Measurements from ENCODE around the gene HOXD1.

The HOXD1 gene

GRCh38 chr2:176155356-176156044, 33.0 kb upstream of the HOXD1 start:
- Histone ChIP-seq H3K9me3 (ENCODE audit: control insufficient read depth, low read length) (no peaks in the 10 kb centered on the region), H3K4me3 (ENCODE audit: extremely low read depth, insufficient read depth, low read length, poor library complexity, severe bottlenecking) (no peak overlapping the region), H3K4me1 (ENCODE audit: control insufficient read depth, insufficient read depth, low read length, poor library complexity, severe bottlenecking) (no peaks in the 10 kb centered on the region), H3K27ac (ENCODE audit: low read depth, low read length, severe bottlenecking) (no peak overlapping the region), H3K36me3 (ENCODE audit: control insufficient read depth, insufficient read depth, low read length) (no peaks in the 10 kb centered on the region)
- WGBS, 2 experiments (ENCODE audit: insufficient coverage in 2 of 2) = 0 to 4% methylated on average over 3 to 4 of the region's 6 CpGs

GRCh38 chr2:176156301-176156806, 32.1 kb upstream of the HOXD1 start:
- no peaks in the 10 kb centered on the region for H3K9me3 ChIP-seq (ENCODE audit: control insufficient read depth, low read length)
- H3K36me3 ChIP-seq (ENCODE audit: control insufficient read depth, insufficient read depth, low read length) = no peaks in the 10 kb centered on the region
- H3K4me3 ChIP-seq (ENCODE audit: extremely low read depth, insufficient read depth, low read length, poor library complexity, severe bottlenecking) = no peak overlapping the region
- H3K27ac ChIP-seq (ENCODE audit: low read depth, low read length, severe bottlenecking) = no peak overlapping the region
- WGBS, 2 experiments (ENCODE audit: insufficient coverage in 2 of 2) = 0 to 13% methylated on average over 3 to 4 of the region's 8 CpGs
- no peaks in the 10 kb centered on the region for H3K4me1 ChIP-seq (ENCODE audit: control insufficient read depth, insufficient read depth, low read length, poor library complexity, severe bottlenecking)

- H3K4me1 ChIP-seq (ENCODE audit: control insufficient read depth, insufficient read depth, low read length, poor library complexity, severe bottlenecking) = no peaks in the 10 kb centered on the region
- 2 to 3% methylated on average over 23 to 36 of the region's 48 CpGs for WGBS, 2 experiments (ENCODE audit: insufficient coverage in 2 of 2)
- no peaks in the 10 kb centered on the region for H3K36me3 ChIP-seq (ENCODE audit: control insufficient read depth, insufficient read depth, low read length)
- H3K9me3 ChIP-seq (ENCODE audit: control insufficient read depth, low read length) = no peaks in the 10 kb centered on the region
- peak within 1 kb of the TSS; percentile 29 for H3K27ac ChIP-seq (ENCODE audit: low read depth, low read length, severe bottlenecking)
- H3K4me3 ChIP-seq (ENCODE audit: extremely low read depth, insufficient read depth, low read length, poor library complexity, severe bottlenecking) = no peak within 1 kb of the TSS
Measured at GRCh38 chr2:176156807-176157498, 31.5 kb upstream of the HOXD1 start, which contains the start of gene HOXD3. HOXD3 (plus strand) TSS chr2:176157307; CDS start chr2:176169115, 11,808 bp downstream.

GRCh38 chr2:176157499-176158185, 30.8 kb upstream of the HOXD1 start:
- no peaks in the 10 kb centered on the region for H3K4me1 ChIP-seq (ENCODE audit: control insufficient read depth, insufficient read depth, low read length, poor library complexity, severe bottlenecking)
- no peak overlapping the region for H3K27ac ChIP-seq (ENCODE audit: low read depth, low read length, severe bottlenecking)
- H3K9me3 ChIP-seq (ENCODE audit: control insufficient read depth, low read length) = no peaks in the 10 kb centered on the region
- H3K4me3 ChIP-seq (ENCODE audit: extremely low read depth, insufficient read depth, low read length, poor library complexity, severe bottlenecking) = no peak overlapping the region
- WGBS, 2 experiments (ENCODE audit: insufficient coverage in 2 of 2) = 1% methylated on average over 27 to 35 of the region's 43 CpGs
- no peaks in the 10 kb centered on the region for H3K36me3 ChIP-seq (ENCODE audit: control insufficient read depth, insufficient read depth, low read length)

GRCh38 chr2:176158186-176158591, 30.3 kb upstream of the HOXD1 start:
- no peaks in the 10 kb centered on the region for H3K9me3 ChIP-seq (ENCODE audit: control insufficient read depth, low read length)
- no peak overlapping the region for H3K4me3 ChIP-seq (ENCODE audit: extremely low read depth, insufficient read depth, low read length, poor library complexity, severe bottlenecking)
- peak overlapping the region; percentile 29 for H3K27ac ChIP-seq (ENCODE audit: low read depth, low read length, severe bottlenecking)
- H3K4me1 ChIP-seq (ENCODE audit: control insufficient read depth, insufficient read depth, low read length, poor library complexity, severe bottlenecking) = no peaks in the 10 kb centered on the region
- no peaks in the 10 kb centered on the region for H3K36me3 ChIP-seq (ENCODE audit: control insufficient read depth, insufficient read depth, low read length)
- WGBS, 2 experiments (ENCODE audit: insufficient coverage in 2 of 2) = 0 to 1% methylated on average over 14 to 15 of the region's 22 CpGs

DNA sequence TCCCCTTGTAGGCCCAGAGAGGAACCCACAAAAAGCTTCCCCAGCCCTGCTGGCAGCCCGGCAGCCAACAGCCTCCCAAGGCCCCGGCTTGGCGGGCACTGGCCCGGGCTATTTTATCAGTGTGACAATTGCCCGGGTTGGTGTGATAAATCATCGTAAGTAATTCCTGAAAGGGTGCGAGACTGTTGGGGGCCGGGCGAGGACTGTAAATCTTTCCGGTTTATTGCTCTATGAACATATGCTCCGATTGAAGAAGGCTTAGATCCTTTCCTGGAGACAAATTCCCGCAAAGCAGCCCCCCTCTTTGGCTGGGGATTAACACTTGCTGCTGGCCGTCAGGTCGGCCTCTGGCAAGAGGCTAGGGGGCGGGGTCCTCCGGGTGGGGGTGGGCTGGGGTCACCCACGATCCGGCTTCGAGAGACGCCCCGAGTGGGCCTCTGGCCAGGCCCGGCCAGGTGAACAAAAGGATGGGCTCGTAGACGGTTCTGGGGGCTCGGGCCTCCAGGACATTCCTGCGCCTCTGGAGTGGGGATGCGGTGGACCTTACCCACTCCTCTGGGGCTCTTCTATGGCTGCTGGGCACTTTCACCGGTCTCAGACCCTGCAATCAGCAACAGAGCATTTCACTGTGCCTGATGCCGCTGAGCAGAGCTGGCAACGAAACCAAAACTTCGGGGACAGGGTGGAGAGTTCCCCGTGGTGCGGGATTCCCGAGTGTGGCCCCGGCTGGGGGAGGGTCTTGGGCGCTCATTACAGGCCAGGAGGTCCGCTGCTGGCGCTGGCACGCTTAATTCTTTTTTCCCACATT, 29.4 kb upstream of the HOXD1 start:
- no peak overlapping the region for H3K27ac ChIP-seq (ENCODE audit: low read depth, low read length, severe bottlenecking)
- 2% methylated on average over 22 to 23 of the region's 39 CpGs for WGBS, 2 experiments (ENCODE audit: insufficient coverage in 2 of 2)
- H3K9me3 ChIP-seq (ENCODE audit: control insufficient read depth, low read length) = no peaks in the 10 kb centered on the region
- no peak overlapping the region for H3K4me3 ChIP-seq (ENCODE audit: extremely low read depth, insufficient read depth, low read length, poor library complexity, severe bottlenecking)
- no peaks in the 10 kb centered on the region for H3K36me3 ChIP-seq (ENCODE audit: control insufficient read depth, insufficient read depth, low read length)
- H3K4me1 ChIP-seq (ENCODE audit: control insufficient read depth, insufficient read depth, low read length, poor library complexity, severe bottlenecking) = no peaks in the 10 kb centered on the region

- H3K9me3 ChIP-seq (ENCODE audit: control insufficient read depth, low read length) = no peaks in the 10 kb centered on the region
- H3K4me1 ChIP-seq (ENCODE audit: control insufficient read depth, insufficient read depth, low read length, poor library complexity, severe bottlenecking) = no peaks in the 10 kb centered on the region
- no peak overlapping the region for H3K27ac ChIP-seq (ENCODE audit: low read depth, low read length, severe bottlenecking)
- no peaks in the 10 kb centered on the region for H3K36me3 ChIP-seq (ENCODE audit: control insufficient read depth, insufficient read depth, low read length)
- 1 to 2% methylated on average over 28 to 41 of the region's 44 CpGs for WGBS, 2 experiments (ENCODE audit: insufficient coverage in 2 of 2)
- no peak overlapping the region for H3K4me3 ChIP-seq (ENCODE audit: extremely low read depth, insufficient read depth, low read length, poor library complexity, severe bottlenecking)
Measured at GRCh38 chr2:176159663-176160250, 28.7 kb upstream of the HOXD1 start.

- H3K27ac ChIP-seq (ENCODE audit: low read depth, low read length, severe bottlenecking) = no peak overlapping the region
Measured at GRCh38 chr2:176160251-176160985, 28.1 kb upstream of the HOXD1 start.

GRCh38 chr2:176160986-176161824, 27.3 kb upstream of the HOXD1 start:
- Histone ChIP-seq H3K9me3 (ENCODE audit: control insufficient read depth, low read length) (no peaks in the 10 kb centered on the region), H3K4me1 (ENCODE audit: control insufficient read depth, insufficient read depth, low read length, poor library complexity, severe bottlenecking) (no peaks in the 10 kb centered on the region), H3K36me3 (ENCODE audit: control insufficient read depth, insufficient read depth, low read length) (no peaks in the 10 kb centered on the region), H3K27ac (ENCODE audit: low read depth, low read length, severe bottlenecking) (no peak overlapping the region), H3K4me3 (ENCODE audit: extremely low read depth, insufficient read depth, low read length, poor library complexity, severe bottlenecking) (no peak overlapping the region)
- 8 to 11% methylated on average over 9 to 19 of the region's 22 CpGs for WGBS, 2 experiments (ENCODE audit: insufficient coverage in 2 of 2)

More at GRCh38 chr2:176160251-176160985, 28.1 kb upstream of the HOXD1 start:
- Histone ChIP-seq H3K9me3 (ENCODE audit: control insufficient read depth, low read length) (no peaks in the 10 kb centered on the region), H3K4me1 (ENCODE audit: control insufficient read depth, insufficient read depth, low read length, poor library complexity, severe bottlenecking) (no peaks in the 10 kb centered on the region), H3K36me3 (ENCODE audit: control insufficient read depth, insufficient read depth, low read length) (no peaks in the 10 kb centered on the region), H3K4me3 (ENCODE audit: extremely low read depth, insufficient read depth, low read length, poor library complexity, severe bottlenecking) (no peak overlapping the region)
- WGBS, 2 experiments (ENCODE audit: insufficient coverage in 2 of 2) = 1 to 3% methylated on average over 41 to 43 of the region's 50 CpGs
